Astrocyte (in vitro differentiated cells and primary cell): ENCODE measurements around the gene CTSZ. TPM values are rescaled to one million over a fixed set of nuclear protein-coding genes. Genes with fewer than 3 reads are reported as not detected.

ENCODE experiments used
- DNase-seq: peaks from one replicate; pipeline ENCODE4 v3.0.0-alpha.2; 2010; ENCODE audit warnings: low read depth
- FAIRE-seq: peaks from 2 replicates; lab custom pipeline; 2011; peaks lifted over from hg19 to GRCh38; lab: Jason Lieb, UNC
- H2AFZ ChIP-seq: 2 replicates; pipeline ENCODE4 v1.6.0; 2012; ENCODE audit warnings: low read depth, low read length, inconsistent platforms
- H3K27ac ChIP-seq: 2 replicates; pipeline ENCODE4 v1.5.1; 2011; ENCODE audit warnings: low read depth, low read length, inconsistent platforms
- H3K27me3 ChIP-seq: 2 replicates; pipeline ENCODE4 v1.6.0; 2011; ENCODE audit warnings: low read length, inconsistent platforms; ENCODE audit not compliant: insufficient read depth
- H3K36me3 ChIP-seq: 2 replicates; pipeline ENCODE4 v1.5.1; 2011; ENCODE audit warnings: low read length, inconsistent platforms; ENCODE audit not compliant: insufficient read depth
- H3K4me1 ChIP-seq: 2 replicates; pipeline ENCODE4 v1.5.1; 2011; ENCODE audit warnings: low read length, inconsistent platforms; ENCODE audit not compliant: insufficient read depth
- H3K4me2 ChIP-seq: 2 replicates; pipeline ENCODE4 v1.6.0; 2012; ENCODE audit warnings: low read length, inconsistent platforms
- H3K4me3 ChIP-seq: 2 replicates; pipeline ENCODE4 v1.5.1; 2011; ENCODE audit warnings: low read depth, mild to moderate bottlenecking, low read length, inconsistent platforms; ENCODE audit not compliant: insufficient read depth
- H3K79me2 ChIP-seq: 2 replicates; pipeline ENCODE4 v1.6.0; 2012; ENCODE audit warnings: mild to moderate bottlenecking, low read length, inconsistent platforms; ENCODE audit not compliant: insufficient read depth
- H3K9ac ChIP-seq: 2 replicates; pipeline ENCODE4 v1.6.0; 2012; ENCODE audit warnings: mild to moderate bottlenecking, low read length, inconsistent platforms
- H3K9me3 ChIP-seq: 2 replicates; pipeline ENCODE4 v1.5.1; 2012; ENCODE audit warnings: low read depth, mild to moderate bottlenecking, low read length, inconsistent platforms; ENCODE audit not compliant: insufficient read depth
- H4K20me1 ChIP-seq: 2 replicates; pipeline ENCODE4 v1.6.0; 2012; ENCODE audit warnings: low read length, inconsistent platforms; ENCODE audit not compliant: insufficient read depth
- H3K27ac Mint-ChIP-seq: one replicate; pipeline ENCODE4 v1.8.0; 2021; ENCODE audit warnings: mild to moderate bottlenecking, mixed read lengths; ENCODE audit not compliant: unreplicated experiment
- H3K27me3 Mint-ChIP-seq: one replicate; pipeline ENCODE4 v1.8.0; 2021; ENCODE audit warnings: low read depth, mixed read lengths; ENCODE audit not compliant: unreplicated experiment
- H3K36me3 Mint-ChIP-seq: one replicate; pipeline ENCODE4 v1.8.0; 2021; ENCODE audit warnings: low read depth, mixed read lengths; ENCODE audit not compliant: unreplicated experiment
- H3K4me1 Mint-ChIP-seq: one replicate; pipeline ENCODE4 v1.8.0; 2021; ENCODE audit warnings: low read depth, mixed read lengths; ENCODE audit not compliant: unreplicated experiment
- H3K4me3 Mint-ChIP-seq: one replicate; pipeline ENCODE4 v1.8.0; 2021; ENCODE audit warnings: mild to moderate bottlenecking, moderate library complexity, mixed read lengths; ENCODE audit not compliant: unreplicated experiment
- H3K9me3 Mint-ChIP-seq: one replicate; pipeline ENCODE4 v1.8.0; 2021; ENCODE audit warnings: mild to moderate bottlenecking, mixed read lengths; ENCODE audit not compliant: unreplicated experiment
- EZH2 ChIP-seq: IDR thresholded peaks from 2 replicates; pipeline ENCODE4 v1.6.1; 2012; ENCODE audit warnings: mild to moderate bottlenecking, low read length, inconsistent platforms; ENCODE audit not compliant: insufficient read depth
- total RNA-seq: library from RNA; stranded (reverse); gene quantifications from 2 replicates; pipeline ENCODE4 v1.2.1, GENCODE V29; 2021
- TF ChIP-seq, protein P1 (sequence below): IDR thresholded peaks from 2 replicates; pipeline ENCODE4 v1.5.1; 2011; ENCODE audit warnings: low read depth, mild to moderate bottlenecking, inconsistent platforms, low read length, moderate library complexity; ENCODE audit not compliant: insufficient read depth

The CTSZ gene
- total RNA-seq, 1 donor from 2014 or later = 112 TPM

DNA sequence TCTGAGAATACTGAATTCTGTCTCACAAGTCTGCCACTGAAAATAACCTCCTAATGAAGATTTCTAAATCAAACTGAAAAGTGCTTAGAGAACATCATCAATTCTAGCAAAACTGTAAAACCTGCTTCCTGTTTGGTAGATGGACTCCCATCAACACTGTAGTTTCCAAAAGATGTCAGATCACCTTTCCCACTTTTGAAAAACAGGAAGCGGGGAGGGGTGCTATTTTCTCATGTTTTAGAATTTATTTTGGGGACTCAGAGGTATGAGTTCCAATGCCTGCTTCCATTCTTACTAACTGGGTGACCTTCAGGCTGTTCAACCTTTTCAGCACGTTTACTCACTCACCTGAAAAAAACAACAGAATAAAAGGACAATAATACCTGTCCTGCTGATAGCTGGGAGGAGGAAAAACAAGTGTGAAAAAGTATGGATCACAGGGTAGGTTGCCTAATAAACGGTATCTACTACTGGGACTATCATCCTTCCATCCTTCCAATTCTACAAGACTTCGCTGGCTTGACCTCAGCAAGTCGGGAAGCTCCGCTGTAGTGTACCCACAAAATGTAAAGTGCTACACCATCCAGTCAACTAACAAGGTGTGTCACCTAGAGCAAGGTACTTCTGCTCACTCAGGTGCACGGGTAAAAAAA, 24.0 kb upstream of the CTSZ start:
- FAIRE-seq = no peak
- Mint-ChIP-seq H3K36me3 (peaks cover 11% of the 10 kb centered on the region), H3K4me1 (peaks cover 45% of the 10 kb centered on the region), H3K4me3 (peak overlapping the region; percentile 92), H3K27ac (no peak overlapping the region), H3K9me3 (no peaks in the 10 kb centered on the region), H3K27me3 (no peaks in the 10 kb centered on the region)
- H3K9ac ChIP-seq = peak overlapping the region; percentile 93
- H3K79me2 ChIP-seq = peaks cover 61% of the 10 kb centered on the region
- peak overlapping the region; percentile 89 for H3K27ac ChIP-seq
- DNase-seq = no peak
- H3K4me3 ChIP-seq = peak overlapping the region; percentile 81
- TF ChIP-seq, protein P1, sequence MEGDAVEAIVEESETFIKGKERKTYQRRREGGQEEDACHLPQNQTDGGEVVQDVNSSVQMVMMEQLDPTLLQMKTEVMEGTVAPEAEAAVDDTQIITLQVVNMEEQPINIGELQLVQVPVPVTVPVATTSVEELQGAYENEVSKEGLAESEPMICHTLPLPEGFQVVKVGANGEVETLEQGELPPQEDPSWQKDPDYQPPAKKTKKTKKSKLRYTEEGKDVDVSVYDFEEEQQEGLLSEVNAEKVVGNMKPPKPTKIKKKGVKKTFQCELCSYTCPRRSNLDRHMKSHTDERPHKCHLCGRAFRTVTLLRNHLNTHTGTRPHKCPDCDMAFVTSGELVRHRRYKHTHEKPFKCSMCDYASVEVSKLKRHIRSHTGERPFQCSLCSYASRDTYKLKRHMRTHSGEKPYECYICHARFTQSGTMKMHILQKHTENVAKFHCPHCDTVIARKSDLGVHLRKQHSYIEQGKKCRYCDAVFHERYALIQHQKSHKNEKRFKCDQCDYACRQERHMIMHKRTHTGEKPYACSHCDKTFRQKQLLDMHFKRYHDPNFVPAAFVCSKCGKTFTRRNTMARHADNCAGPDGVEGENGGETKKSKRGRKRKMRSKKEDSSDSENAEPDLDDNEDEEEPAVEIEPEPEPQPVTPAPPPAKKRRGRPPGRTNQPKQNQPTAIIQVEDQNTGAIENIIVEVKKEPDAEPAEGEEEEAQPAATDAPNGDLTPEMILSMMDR = no peak
- no peak for TF ChIP-seq EZH2
- H3K4me2 ChIP-seq = peak overlapping the region; percentile 92
- no peaks in the 10 kb centered on the region for H3K9me3 ChIP-seq
- peaks cover 37% of the 10 kb centered on the region for H3K4me1 ChIP-seq
- H4K20me1 ChIP-seq = peaks cover 47% of the 10 kb centered on the region
- H3K36me3 ChIP-seq = peaks cover 36% of the 10 kb centered on the region
- no peak overlapping the region for H2AFZ ChIP-seq
- H3K27me3 ChIP-seq = no peaks in the 10 kb centered on the region

DNA sequence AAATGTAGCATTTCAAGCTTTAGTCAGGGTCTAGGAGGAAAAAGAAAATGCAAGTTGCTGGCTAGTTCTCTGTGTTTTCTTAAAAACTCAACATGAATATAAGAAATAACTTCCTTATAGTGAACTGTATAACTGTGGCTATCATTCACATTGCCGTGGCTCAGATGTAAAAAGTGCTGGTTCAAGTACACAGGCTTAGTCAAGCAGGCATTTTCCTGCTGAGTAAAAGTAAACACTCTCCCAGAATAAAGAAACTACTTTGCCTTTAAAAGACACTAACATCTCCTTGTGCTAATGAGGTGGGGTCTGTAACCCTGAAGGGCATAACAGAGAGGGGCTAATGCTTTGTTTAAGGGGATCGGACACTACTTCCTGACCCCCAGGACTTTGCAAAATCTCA, 21.8 kb upstream of the CTSZ start:
- Histone ChIP-seq H3K79me2 (peaks cover 82% of the 10 kb centered on the region), H4K20me1 (peaks cover 64% of the 10 kb centered on the region), H3K4me2 (peak overlapping the region; percentile 92), H3K4me1 (peaks cover 37% of the 10 kb centered on the region), H3K27me3 (no peaks in the 10 kb centered on the region), H3K4me3 (peak overlapping the region; percentile 45), H3K36me3 (peaks cover 38% of the 10 kb centered on the region), H3K9me3 (no peaks in the 10 kb centered on the region), H2AFZ (no peak overlapping the region), H3K9ac (peak overlapping the region; percentile 71), H3K27ac (peak overlapping the region; percentile 29)
- no peak overlapping the region for H3K27ac Mint-ChIP-seq
- FAIRE-seq (no peak), DNase-seq (no peak)
- no peaks in the 10 kb centered on the region for H3K9me3 Mint-ChIP-seq
- H3K36me3 Mint-ChIP-seq = peaks cover 10% of the 10 kb centered on the region
- peaks cover 44% of the 10 kb centered on the region for H3K4me1 Mint-ChIP-seq
- H3K4me3 Mint-ChIP-seq = peak overlapping the region; percentile 92
- TF ChIP-seq, protein P1 = no peak
- no peak for TF ChIP-seq EZH2
- H3K27me3 Mint-ChIP-seq = no peaks in the 10 kb centered on the region

DNA sequence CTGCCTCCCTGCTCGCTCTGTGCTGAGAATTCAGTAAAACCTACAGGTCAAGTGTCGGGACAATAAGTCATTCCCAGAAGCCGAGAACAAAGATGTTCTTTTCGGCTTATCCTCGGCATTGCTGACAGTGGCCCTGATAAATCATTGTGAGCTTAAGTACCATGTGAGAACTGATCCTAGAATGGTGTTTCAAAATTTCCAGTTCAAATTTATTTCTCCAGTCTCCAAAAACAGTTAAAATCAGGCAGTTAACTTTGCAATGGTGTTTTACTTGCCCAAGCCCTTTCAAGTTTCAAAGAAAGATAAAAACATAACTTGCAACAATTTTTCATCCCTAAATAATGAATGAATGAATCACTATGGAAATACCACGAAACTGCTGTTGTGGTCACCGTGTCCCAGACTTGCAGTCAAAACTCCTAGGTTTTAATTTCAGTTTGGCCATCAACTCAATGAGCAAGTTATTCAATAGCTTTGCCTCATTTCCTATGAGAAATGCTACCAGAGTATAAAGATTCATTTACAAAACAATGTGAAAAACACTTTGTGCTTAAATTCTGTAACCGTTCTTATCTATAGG, 20.8 kb upstream of the CTSZ start:
- peak overlapping the region; percentile 39 for H3K27ac ChIP-seq
- no peak overlapping the region for H2AFZ ChIP-seq
- peaks cover 64% of the 10 kb centered on the region for H4K20me1 ChIP-seq
- peak overlapping the region; percentile 92 for H3K4me2 ChIP-seq
- H3K4me3 ChIP-seq = peak overlapping the region; percentile 36
- Mint-ChIP-seq H3K27me3 (no peaks in the 10 kb centered on the region), H3K36me3 (peaks cover 11% of the 10 kb centered on the region), H3K27ac (peak overlapping the region; percentile 9), H3K4me1 (peaks cover 41% of the 10 kb centered on the region), H3K4me3 (no peak overlapping the region), H3K9me3 (no peaks in the 10 kb centered on the region)
- H3K27me3 ChIP-seq = no peaks in the 10 kb centered on the region
- peaks cover 87% of the 10 kb centered on the region for H3K79me2 ChIP-seq
- peaks cover 37% of the 10 kb centered on the region for H3K4me1 ChIP-seq
- DNase-seq = peak; percentile 84
- peak overlapping the region; percentile 49 for H3K9ac ChIP-seq
- no peak for FAIRE-seq
- TF ChIP-seq EZH2 = no peak
- TF ChIP-seq, protein P1 = no peak
- H3K36me3 ChIP-seq = peaks cover 38% of the 10 kb centered on the region
- H3K9me3 ChIP-seq = no peaks in the 10 kb centered on the region
